GM21381 (cell line): ENCODE results near the gene ACER3.
"Not testable (repeated sequence)": the region's sequence is repeated elsewhere in the genome, so short reads cannot be mapped to it uniquely, and the experiment has no call there.

Experiments
- ATAC-seq: cut with Tn5 transposase; IDR thresholded peaks from one replicate; pipeline ENCODE4 v1.9.1; 2021; ENCODE audit warnings: mild to moderate bottlenecking, moderate library complexity; ENCODE audit not compliant: unreplicated experiment

Gene ACER3

DNA sequence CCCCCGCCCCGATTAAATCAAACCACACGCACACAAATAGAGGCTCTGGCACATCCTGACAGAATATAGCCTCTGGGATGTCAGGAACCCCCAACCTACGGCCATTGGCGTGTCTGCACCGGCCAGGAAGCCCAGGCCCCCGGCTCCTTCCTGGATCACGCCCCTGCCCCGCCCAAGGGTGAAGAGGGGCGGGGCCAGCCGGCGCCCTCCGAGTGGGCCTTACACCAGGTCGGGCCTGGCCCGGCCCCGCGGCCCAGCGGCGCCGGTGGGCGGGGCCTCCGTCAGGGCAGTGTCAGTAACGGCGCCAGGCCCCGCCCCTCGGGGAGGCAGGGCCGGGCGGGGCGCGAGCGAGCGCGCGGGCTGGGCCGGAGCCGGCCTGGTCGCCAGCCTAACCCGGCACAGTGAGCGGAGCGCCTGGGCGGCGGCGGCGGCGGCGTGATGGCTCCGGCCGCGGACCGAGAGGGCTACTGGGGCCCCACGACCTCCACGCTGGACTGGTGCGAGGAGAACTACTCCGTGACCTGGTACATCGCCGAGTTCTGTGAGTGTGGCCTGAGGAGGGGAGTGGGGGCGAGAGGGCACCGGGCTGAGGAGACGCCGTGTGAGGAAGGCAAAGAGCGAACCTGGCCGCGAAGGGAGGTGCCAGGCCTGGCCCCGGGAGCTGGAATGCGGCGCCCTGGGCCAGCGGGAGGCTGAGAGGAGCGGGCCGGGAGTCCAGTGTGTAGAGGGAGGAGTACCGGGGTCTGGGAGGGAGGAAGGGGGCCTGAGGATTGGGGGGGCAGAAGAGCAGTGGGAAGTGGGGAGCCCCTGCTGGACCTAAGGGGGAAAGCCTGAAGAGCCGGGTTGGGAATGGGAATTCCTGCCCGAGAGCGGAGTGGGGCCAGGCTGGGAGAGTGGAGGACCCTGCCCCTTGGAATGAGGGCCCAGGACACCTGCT lies at the start of gene ACER3:
ACER3 (plus strand) TSS at position 380 of the 937 bp plus-strand sequence; CDS start at position 439, 59 bp downstream.
- ATAC-seq: peak; percentile 96

DNA sequence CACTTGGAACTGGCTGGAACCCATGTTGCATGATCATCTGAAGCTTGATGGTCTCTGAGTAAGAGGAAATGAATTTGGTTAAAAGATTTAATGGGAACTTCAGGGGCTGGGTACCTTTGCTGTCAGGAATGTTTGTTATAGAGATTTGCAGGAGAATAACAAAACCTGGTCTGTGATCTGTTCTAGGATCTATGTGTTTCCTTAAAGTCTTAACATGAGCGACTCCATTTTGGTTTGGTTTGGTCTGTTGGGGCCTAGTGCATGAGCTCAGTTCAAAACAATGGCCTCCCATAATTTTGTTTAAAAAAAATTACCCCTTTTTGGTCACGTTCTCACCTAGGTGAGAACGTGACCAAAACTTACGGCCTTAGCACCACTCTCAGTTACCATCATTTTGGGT lies 49.5 kb upstream of the ACER3 start:
- ATAC-seq: no peak

GRCh38 chr11:76814414-76814813 lies 46.3 kb upstream of the ACER3 start:
- ATAC-seq: no peak

GRCh38 chr11:76815678-76816077 lies 45.0 kb upstream of the ACER3 start:
- ATAC-seq: not testable (repeated sequence)

DNA sequence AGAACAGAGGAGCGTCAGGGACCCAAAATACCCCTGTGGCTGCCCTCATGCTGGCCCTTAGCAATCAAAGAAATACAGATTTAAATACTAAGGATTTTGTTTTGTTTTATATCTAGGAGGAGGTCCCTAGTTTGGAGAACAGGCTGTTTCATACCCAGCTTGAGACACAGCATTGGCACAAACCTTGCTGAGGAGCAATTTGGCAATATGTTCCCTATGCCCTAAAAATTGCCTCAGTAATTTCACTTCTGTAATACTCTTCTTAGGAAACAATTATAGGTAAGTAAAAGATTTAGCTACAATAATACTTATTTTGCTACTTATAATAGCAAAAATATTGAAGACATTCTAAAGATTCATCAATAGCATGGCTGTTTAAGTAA lies 40.5 kb upstream of the ACER3 start:
- ATAC-seq: no peak

DNA sequence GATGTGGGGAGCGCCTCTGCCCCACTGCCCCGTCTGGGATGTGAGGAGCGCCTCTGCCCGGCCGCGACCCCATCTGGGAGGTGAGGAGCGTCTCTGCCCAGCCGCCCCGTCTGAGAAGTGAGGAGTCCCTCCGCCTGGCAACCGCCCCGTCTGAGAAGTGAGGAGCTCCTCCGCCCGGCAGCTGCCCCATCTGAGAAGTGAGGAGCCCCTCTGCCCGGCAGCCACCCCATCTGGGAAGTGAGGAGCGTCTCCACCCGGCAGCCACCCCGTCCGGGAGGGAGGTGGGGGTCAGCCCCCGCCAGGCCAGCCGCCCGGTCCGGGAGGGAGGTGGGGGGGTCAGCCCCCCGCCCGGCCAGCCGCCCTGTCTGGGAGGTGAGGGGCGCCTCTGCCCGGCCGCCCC lies 39.3 kb upstream of the ACER3 start:
- not testable (repeated sequence) for ATAC-seq

- ATAC-seq: no peak
These were observed 38.3 kb upstream of the ACER3 start for GRCh38 chr11:76822406-76822805.

- ATAC-seq: no peak
These were observed 37.2 kb upstream of the ACER3 start for GRCh38 chr11:76823481-76824028.

DNA sequence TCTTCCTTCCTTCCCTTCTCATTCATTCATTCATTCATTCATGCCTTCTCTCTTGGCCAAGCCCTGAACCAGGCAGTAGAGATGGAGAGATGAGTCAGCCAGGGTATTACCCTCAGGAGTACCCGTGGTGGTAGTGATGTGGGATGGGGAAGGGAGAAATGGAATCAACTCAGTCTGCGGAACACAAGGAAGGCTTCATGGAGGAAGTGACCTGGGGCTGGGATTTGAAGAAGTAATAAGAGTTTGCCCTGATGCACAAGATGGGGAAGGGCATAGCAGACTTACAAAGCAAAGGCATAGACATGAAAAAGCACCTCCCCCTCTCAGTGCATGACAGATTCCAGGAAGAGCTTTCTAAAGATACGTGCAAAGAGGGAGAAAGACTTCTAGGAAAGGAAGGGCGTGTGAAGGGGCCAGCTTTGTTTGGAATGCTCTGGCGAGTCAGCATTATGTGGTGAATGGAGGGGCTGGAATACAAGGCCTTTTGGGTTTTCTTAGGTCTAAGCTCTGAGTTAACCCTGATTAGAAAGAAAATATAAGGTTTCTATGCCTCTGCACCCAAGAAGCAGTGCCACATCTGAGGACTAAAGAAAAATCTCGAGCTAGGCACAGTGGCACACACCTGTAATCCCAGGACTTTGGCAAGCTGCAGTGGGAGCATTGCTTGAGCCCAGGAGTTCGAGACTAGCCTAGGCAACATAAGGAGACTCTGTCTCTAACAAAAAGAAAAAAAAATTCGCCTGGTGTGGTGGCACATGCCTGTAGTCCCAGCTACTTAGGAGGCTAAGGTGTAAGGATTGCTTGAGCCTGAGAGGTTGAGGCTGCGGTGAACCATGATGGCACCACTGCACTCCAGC lies 36.4 kb upstream of the ACER3 start:
- ATAC-seq: no peak

- ATAC-seq: no peak
These were observed 35.6 kb upstream of the ACER3 start for GRCh38 chr11:76824980-76825725.

GRCh38 chr11:76825726-76826396 lies 34.9 kb upstream of the ACER3 start:
- no peak for ATAC-seq

DNA sequence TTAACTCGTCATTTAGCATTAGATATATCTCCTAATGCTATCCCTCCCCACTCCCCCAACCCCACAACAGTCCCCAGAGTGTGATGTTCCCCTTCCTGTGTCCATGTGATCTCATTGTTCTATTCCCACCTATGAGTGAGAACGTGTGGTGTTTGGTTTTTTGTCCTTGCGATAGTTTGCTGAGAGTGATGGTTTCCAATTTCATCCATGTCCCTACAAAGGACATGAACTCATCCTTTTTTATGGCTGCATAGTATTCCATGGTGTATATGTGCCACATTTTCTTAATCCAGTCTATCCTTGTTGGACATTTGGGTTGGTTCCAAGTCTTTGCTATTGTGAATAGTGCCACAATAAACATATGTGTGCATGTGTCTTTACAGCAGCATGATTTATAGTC lies 34.2 kb upstream of the ACER3 start:
- not testable (repeated sequence) for ATAC-seq

DNA sequence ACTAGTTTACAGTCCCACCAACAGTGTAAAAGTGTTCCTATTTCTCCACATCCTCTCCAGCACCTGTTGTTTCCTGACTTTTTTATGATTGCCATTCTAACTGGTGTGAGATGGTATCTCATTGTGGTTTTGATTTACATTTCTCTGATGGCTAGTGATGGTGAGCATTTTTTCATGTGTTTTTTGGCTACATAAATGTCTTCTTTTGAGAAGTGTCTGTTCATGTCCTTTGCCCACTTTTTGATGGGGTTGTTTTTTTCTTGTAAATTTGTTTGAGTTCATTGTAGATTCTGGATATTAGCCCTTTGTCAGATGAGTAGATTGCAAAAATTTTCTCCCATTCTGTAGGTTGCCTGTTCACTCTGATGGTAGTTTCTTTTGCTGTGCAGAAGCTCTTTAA lies 33.7 kb upstream of the ACER3 start:
- ATAC-seq: not testable (repeated sequence)

DNA sequence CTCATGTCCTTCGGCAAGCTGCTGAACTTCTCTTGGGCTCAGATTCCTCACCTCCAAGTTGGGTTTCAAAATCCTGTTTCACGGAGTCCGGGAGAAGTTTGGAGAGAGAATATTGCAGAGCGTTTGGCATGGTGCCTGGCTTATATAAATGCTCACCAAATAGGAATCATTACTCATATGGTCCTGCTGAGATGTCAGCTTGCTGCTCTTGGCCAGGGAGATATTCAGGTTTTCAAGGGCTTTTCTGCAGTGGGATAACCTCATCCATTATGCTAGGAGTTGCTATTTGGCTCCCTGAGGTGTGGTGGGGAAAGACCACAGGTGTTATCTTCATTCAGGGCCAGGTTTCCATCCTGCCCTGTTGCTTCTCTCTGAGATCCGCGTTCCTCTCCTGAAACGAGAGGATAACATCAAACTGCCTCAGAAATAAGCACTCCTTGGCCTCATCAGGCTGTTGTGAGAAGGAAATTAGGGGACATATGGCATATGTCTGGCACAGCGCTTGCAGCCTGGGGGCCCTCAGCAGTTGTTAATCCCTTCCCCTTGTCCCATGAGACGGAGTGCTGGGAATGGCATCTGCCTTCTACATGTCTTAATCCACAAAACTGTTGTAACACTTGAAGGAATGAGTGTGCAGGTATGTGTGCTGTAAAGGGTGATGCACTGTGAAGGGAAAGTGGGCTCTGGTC lies 29.9 kb upstream of the ACER3 start:
- ATAC-seq: no peak

DNA sequence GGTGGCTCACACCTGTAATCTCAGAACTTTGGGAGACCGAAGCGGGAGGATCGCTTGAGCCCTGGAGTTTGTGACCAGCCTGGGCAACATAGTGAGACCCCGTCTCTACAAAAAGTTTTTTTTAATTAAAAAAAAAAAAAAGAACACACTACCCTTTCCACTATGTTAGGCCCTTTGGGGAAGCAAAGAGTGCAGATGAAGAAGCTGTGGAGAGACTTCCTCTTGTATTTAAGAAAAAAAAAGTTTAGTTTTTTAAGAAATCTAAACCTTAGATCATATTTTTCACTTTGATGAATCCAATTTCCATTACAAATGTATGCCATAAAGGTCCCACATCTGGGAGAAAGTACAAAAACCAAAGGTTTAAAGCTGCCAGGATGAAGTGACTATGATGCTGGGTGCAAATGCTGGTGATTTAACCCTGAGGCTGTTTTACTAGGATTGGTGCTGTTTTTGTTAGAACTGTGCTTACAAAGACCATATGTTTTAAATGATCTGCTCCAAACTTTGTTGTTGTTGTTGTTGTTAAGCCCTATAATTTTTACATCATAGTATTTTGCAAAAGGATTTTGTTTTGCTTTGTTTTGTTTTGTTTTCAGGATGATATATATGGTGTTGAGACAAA lies 28.9 kb upstream of the ACER3 start:
- no peak for ATAC-seq

- ATAC-seq: no peak
These were observed 28.4 kb upstream of the ACER3 start for GRCh38 chr11:76832361-76832760.

GRCh38 chr11:76834151-76834550 lies 26.6 kb upstream of the ACER3 start:
- no peak for ATAC-seq

GRCh38 chr11:76835036-76835435 lies 25.7 kb upstream of the ACER3 start:
- ATAC-seq: no peak

GRCh38 chr11:76835928-76836612 lies 24.6 kb upstream of the ACER3 start:
- no peak for ATAC-seq
